ENCODE data around the gene DOCK3. TPM values are rescaled to one million over a fixed set of nuclear protein-coding genes. Genes with fewer than 3 reads are reported as not detected.

The DOCK3 gene
- total RNA-seq, 1 experiment from 2014 or later = 5.6 TPM

DNA sequence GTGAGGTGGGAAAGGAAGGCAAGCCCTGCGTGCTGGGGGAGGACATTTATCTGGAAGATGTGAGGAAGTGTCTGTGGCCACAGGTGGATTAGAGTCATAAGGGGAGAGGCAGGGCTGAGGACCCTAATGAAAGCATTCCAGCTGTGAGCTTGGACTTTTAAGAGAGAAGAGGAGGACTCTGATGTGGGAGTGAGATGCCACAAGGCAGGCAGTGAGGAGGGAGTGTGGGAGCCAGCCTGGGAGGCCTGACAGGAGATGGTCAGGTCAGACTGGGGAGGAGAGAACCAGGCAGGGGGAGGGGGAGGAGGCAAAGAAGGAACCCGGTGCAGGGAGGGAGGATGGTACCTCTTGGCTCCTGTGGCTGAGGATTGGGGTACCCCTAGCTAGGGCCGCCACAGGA, 36.8 kb upstream of the DOCK3 start (continued):
- TF ChIP-seq, protein P1, sequence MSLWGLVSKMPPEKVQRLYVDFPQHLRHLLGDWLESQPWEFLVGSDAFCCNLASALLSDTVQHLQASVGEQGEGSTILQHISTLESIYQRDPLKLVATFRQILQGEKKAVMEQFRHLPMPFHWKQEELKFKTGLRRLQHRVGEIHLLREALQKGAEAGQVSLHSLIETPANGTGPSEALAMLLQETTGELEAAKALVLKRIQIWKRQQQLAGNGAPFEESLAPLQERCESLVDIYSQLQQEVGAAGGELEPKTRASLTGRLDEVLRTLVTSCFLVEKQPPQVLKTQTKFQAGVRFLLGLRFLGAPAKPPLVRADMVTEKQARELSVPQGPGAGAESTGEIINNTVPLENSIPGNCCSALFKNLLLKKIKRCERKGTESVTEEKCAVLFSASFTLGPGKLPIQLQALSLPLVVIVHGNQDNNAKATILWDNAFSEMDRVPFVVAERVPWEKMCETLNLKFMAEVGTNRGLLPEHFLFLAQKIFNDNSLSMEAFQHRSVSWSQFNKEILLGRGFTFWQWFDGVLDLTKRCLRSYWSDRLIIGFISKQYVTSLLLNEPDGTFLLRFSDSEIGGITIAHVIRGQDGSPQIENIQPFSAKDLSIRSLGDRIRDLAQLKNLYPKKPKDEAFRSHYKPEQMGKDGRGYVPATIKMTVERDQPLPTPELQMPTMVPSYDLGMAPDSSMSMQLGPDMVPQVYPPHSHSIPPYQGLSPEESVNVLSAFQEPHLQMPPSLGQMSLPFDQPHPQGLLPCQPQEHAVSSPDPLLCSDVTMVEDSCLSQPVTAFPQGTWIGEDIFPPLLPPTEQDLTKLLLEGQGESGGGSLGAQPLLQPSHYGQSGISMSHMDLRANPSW (CRISPR knock-in tag; conservative IDR thresholded peaks at IDR 0.05; ENCODE audit: low read depth) = no peak
- TF ChIP-seq ZNF219 (CRISPR knock-in tag; IDR thresholded peaks at IDR 0.05; ENCODE audit: borderline replicate concordance) (no peak), TEAD1 (CRISPR knock-in tag; IDR thresholded peaks at IDR 0.05) (no peak)
- TF ChIP-seq, protein P2, sequence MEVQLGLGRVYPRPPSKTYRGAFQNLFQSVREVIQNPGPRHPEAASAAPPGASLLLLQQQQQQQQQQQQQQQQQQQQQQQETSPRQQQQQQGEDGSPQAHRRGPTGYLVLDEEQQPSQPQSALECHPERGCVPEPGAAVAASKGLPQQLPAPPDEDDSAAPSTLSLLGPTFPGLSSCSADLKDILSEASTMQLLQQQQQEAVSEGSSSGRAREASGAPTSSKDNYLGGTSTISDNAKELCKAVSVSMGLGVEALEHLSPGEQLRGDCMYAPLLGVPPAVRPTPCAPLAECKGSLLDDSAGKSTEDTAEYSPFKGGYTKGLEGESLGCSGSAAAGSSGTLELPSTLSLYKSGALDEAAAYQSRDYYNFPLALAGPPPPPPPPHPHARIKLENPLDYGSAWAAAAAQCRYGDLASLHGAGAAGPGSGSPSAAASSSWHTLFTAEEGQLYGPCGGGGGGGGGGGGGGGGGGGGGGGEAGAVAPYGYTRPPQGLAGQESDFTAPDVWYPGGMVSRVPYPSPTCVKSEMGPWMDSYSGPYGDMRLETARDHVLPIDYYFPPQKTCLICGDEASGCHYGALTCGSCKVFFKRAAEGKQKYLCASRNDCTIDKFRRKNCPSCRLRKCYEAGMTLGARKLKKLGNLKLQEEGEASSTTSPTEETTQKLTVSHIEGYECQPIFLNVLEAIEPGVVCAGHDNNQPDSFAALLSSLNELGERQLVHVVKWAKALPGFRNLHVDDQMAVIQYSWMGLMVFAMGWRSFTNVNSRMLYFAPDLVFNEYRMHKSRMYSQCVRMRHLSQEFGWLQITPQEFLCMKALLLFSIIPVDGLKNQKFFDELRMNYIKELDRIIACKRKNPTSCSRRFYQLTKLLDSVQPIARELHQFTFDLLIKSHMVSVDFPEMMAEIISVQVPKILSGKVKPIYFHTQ (CRISPR knock-in tag; IDR thresholded peaks at IDR 0.05) = no peak
- TF ChIP-seq, protein P3, sequence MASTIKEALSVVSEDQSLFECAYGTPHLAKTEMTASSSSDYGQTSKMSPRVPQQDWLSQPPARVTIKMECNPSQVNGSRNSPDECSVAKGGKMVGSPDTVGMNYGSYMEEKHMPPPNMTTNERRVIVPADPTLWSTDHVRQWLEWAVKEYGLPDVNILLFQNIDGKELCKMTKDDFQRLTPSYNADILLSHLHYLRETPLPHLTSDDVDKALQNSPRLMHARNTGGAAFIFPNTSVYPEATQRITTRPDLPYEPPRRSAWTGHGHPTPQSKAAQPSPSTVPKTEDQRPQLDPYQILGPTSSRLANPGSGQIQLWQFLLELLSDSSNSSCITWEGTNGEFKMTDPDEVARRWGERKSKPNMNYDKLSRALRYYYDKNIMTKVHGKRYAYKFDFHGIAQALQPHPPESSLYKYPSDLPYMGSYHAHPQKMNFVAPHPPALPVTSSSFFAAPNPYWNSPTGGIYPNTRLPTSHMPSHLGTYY (CRISPR knock-in tag; IDR thresholded peaks at IDR 0.05) = no peak

DNA sequence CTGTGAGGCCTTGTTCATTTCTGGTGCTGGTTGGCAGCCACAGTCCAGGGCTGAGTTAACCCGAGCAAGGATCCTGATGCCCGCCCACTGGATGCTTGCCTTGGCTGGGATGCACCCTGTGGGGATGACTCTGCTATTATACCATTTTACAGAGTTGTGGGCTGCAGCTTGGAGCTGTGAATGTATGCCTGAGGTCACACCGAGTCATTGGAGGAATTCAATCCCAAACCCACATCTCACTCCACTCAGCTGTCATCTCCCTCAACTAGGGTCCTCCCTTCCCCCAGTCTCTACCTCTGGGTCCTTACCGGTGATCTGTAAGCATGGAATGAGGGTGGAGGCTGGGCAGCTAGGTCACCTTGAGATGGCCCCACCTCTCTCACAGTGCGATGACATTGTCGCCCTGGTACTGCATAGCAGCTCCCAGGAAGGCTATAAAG, 35.7 kb upstream of the DOCK3 start:
- ChIA-PET POLR2A (interaction anchor here (0.5 kb wide), 1 partner anchor 209 kb away, joined by 5 read pairs; no protein-coding TSS in a partner anchor), CTCF (interaction anchor here (1.1 to 3.5 kb wide), 2 partner anchors 13 to 23 kb away, joined by 3 to 16 read pairs; partner anchors contain the start of gene MAPKAPK3)
- Mint-ChIP-seq H3K27ac (no peak overlapping the region), H3K9me3 (no peaks in the 10 kb centered on the region), H3K36me3 (peaks cover 11% of the 10 kb centered on the region), H3K4me3 (no peak overlapping the region), H3K27me3 (ENCODE audit: low read depth) (no peaks in the 10 kb centered on the region), H3K4me1 (peaks cover 38% of the 10 kb centered on the region)
- DNase-seq (ENCODE audit: low spot score) (no peak), ATAC-seq (no peak)
- TF ChIP-seq CREB1 (CRISPR knock-in tag; IDR thresholded peaks at IDR 0.05) (no peak), MXD4 (CRISPR knock-in tag; IDR thresholded peaks at IDR 0.05; ENCODE audit: borderline replicate concordance) (no peak), NR3C1 (CRISPR knock-in tag; conservative IDR thresholded peaks at IDR 0.05; ENCODE audit: low read depth) (no peak), ZNF138 (CRISPR knock-in tag; conservative IDR thresholded peaks at IDR 0.05) (no peak), EMX1 (CRISPR knock-in tag; IDR thresholded peaks at IDR 0.05) (no peak), CBFB (CRISPR knock-in tag; IDR thresholded peaks at IDR 0.05; ENCODE audit: low read depth) (no peak)
- TF ChIP-seq, protein P4, sequence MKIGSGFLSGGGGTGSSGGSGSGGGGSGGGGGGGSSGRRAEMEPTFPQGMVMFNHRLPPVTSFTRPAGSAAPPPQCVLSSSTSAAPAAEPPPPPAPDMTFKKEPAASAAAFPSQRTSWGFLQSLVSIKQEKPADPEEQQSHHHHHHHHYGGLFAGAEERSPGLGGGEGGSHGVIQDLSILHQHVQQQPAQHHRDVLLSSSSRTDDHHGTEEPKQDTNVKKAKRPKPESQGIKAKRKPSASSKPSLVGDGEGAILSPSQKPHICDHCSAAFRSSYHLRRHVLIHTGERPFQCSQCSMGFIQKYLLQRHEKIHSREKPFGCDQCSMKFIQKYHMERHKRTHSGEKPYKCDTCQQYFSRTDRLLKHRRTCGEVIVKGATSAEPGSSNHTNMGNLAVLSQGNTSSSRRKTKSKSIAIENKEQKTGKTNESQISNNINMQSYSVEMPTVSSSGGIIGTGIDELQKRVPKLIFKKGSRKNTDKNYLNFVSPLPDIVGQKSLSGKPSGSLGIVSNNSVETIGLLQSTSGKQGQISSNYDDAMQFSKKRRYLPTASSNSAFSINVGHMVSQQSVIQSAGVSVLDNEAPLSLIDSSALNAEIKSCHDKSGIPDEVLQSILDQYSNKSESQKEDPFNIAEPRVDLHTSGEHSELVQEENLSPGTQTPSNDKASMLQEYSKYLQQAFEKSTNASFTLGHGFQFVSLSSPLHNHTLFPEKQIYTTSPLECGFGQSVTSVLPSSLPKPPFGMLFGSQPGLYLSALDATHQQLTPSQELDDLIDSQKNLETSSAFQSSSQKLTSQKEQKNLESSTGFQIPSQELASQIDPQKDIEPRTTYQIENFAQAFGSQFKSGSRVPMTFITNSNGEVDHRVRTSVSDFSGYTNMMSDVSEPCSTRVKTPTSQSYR (CRISPR knock-in tag; IDR thresholded peaks at IDR 0.05) = no peak
- TF ChIP-seq, protein P5, sequence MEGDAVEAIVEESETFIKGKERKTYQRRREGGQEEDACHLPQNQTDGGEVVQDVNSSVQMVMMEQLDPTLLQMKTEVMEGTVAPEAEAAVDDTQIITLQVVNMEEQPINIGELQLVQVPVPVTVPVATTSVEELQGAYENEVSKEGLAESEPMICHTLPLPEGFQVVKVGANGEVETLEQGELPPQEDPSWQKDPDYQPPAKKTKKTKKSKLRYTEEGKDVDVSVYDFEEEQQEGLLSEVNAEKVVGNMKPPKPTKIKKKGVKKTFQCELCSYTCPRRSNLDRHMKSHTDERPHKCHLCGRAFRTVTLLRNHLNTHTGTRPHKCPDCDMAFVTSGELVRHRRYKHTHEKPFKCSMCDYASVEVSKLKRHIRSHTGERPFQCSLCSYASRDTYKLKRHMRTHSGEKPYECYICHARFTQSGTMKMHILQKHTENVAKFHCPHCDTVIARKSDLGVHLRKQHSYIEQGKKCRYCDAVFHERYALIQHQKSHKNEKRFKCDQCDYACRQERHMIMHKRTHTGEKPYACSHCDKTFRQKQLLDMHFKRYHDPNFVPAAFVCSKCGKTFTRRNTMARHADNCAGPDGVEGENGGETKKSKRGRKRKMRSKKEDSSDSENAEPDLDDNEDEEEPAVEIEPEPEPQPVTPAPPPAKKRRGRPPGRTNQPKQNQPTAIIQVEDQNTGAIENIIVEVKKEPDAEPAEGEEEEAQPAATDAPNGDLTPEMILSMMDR (IDR thresholded peaks at IDR 0.05) = no peak
- TF ChIP-seq, protein P2 (CRISPR knock-in tag; IDR thresholded peaks at IDR 0.05) = no peak
- TF ChIP-seq, protein P6, sequence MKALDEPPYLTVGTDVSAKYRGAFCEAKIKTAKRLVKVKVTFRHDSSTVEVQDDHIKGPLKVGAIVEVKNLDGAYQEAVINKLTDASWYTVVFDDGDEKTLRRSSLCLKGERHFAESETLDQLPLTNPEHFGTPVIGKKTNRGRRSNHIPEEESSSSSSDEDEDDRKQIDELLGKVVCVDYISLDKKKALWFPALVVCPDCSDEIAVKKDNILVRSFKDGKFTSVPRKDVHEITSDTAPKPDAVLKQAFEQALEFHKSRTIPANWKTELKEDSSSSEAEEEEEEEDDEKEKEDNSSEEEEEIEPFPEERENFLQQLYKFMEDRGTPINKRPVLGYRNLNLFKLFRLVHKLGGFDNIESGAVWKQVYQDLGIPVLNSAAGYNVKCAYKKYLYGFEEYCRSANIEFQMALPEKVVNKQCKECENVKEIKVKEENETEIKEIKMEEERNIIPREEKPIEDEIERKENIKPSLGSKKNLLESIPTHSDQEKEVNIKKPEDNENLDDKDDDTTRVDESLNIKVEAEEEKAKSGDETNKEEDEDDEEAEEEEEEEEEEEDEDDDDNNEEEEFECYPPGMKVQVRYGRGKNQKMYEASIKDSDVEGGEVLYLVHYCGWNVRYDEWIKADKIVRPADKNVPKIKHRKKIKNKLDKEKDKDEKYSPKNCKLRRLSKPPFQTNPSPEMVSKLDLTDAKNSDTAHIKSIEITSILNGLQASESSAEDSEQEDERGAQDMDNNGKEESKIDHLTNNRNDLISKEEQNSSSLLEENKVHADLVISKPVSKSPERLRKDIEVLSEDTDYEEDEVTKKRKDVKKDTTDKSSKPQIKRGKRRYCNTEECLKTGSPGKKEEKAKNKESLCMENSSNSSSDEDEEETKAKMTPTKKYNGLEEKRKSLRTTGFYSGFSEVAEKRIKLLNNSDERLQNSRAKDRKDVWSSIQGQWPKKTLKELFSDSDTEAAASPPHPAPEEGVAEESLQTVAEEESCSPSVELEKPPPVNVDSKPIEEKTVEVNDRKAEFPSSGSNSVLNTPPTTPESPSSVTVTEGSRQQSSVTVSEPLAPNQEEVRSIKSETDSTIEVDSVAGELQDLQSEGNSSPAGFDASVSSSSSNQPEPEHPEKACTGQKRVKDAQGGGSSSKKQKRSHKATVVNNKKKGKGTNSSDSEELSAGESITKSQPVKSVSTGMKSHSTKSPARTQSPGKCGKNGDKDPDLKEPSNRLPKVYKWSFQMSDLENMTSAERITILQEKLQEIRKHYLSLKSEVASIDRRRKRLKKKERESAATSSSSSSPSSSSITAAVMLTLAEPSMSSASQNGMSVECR (CRISPR knock-in tag; IDR thresholded peaks at IDR 0.05; ENCODE audit: borderline replicate concordance) = no peak
- TF ChIP-seq, protein P7, sequence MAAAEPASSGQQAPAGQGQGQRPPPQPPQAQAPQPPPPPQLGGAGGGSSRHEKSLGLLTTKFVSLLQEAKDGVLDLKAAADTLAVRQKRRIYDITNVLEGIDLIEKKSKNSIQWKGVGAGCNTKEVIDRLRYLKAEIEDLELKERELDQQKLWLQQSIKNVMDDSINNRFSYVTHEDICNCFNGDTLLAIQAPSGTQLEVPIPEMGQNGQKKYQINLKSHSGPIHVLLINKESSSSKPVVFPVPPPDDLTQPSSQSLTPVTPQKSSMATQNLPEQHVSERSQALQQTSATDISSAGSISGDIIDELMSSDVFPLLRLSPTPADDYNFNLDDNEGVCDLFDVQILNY (CRISPR knock-in tag; IDR thresholded peaks at IDR 0.05) = no peak

All from WTC11 (cell line).